HG02610 (cell line): ENCODE measurements around the gene LRRN4CL.
"Not testable (repeated sequence)": the region's sequence is repeated elsewhere in the genome, so short reads cannot be mapped to it uniquely, and the experiment has no call there.

Experiments
- ATAC-seq: cut with Tn5 transposase; IDR thresholded peaks from one replicate; pipeline ENCODE4 v1.9.1; 2021; ENCODE audit warnings: mild to moderate bottlenecking, moderate library complexity; ENCODE audit not compliant: unreplicated experiment

LRRN4CL gene

GRCh38 chr11:62710001-62710345 is 20.6 kb upstream of the LRRN4CL start:
- ATAC-seq, result no peak

GRCh38 chr11:62709247-62710000 is 20.1 kb upstream of the LRRN4CL start:
- ATAC-seq, result peak; percentile 63

GRCh38 chr11:62708793-62709192 is 19.5 kb upstream of the LRRN4CL start:
- ATAC-seq, result no peak

- ATAC-seq, result no peak
Observed at GRCh38 chr11:62708392-62708791, 19.1 kb upstream of the LRRN4CL start.

GRCh38 chr11:62707277-62707861 is 18.0 kb upstream of the LRRN4CL start, which contains the start of the genes BSCL2 and GNG3:
Gene BSCL2, minus strand, starts transcription at chr11:62707424. Its CDS starts 229 bp downstream, at chr11:62707195.
Gene GNG3, plus strand, starts transcription at chr11:62707676. Its CDS starts 620 bp downstream, at chr11:62708296.
- no peak for ATAC-seq

GRCh38 chr11:62706850-62707247 is 17.5 kb upstream of the LRRN4CL start:
- ATAC-seq, result no peak

GRCh38 chr11:62705880-62706849 is 16.8 kb upstream of the LRRN4CL start:
- peak; percentile 55 for ATAC-seq

- no peak for ATAC-seq
Observed at GRCh38 chr11:62705413-62705812, 16.1 kb upstream of the LRRN4CL start.

GRCh38 chr11:62703921-62704320 is 14.6 kb upstream of the LRRN4CL start:
- not testable (repeated sequence) for ATAC-seq

- no peak for ATAC-seq
Observed at GRCh38 chr11:62702246-62702645, 12.9 kb upstream of the LRRN4CL start.

GRCh38 chr11:62694455-62695167 is 5.3 kb upstream of the LRRN4CL start:
- no peak for ATAC-seq

- ATAC-seq, result not testable (repeated sequence)
Observed at GRCh38 chr11:62693624-62694023, 4.3 kb upstream of the LRRN4CL start.

GRCh38 chr11:62688491-62688890 is 839 bp downstream of the LRRN4CL start:
- no peak for ATAC-seq

GRCh38 chr11:62687508-62688396 is 1.6 kb downstream of the LRRN4CL start:
- ATAC-seq, result no peak

- ATAC-seq, result no peak
Observed at GRCh38 chr11:62682518-62682917, 6.8 kb downstream of the LRRN4CL start.

- ATAC-seq, result no peak
Observed at GRCh38 chr11:62680825-62681240, 8.5 kb downstream of the LRRN4CL start.

GRCh38 chr11:62678770-62679696 is 10.3 kb downstream of the LRRN4CL start, which contains the start of gene UBXN1:
Gene UBXN1, minus strand, starts transcription at chr11:62679073. Its CDS starts 150 bp downstream, at chr11:62678923.
- peak; percentile 65 for ATAC-seq

GRCh38 chr11:62678433-62678769 is 10.9 kb downstream of the LRRN4CL start:
- ATAC-seq, result no peak

- ATAC-seq, result no peak
Observed at GRCh38 chr11:62677714-62678113, 11.6 kb downstream of the LRRN4CL start.
